ENCODE measurements around the gene EML2. TPM values are rescaled to one million over a fixed set of nuclear protein-coding genes. Genes with fewer than 3 reads are reported as not detected.

Gene EML2
- total RNA-seq, 3 donors from 2014 or later (not counting 1 experiment from before 2014, with no cell fraction given), result 112 to 136 (median 117) TPM

GRCh38 chr19:45576682-45577081, 62.5 kb downstream of the EML2 start:
- ATAC-seq, result no peak
- no peak for DNase-seq
- Histone ChIP-seq H3K27me3 (ENCODE audit: control insufficient read depth, insufficient read depth, low read length) (no peaks in the 10 kb centered on the region), H3K4me1 (ENCODE audit: control insufficient read depth, insufficient read depth, low read length) (no peaks in the 10 kb centered on the region), H3K27ac (ENCODE audit: low read length) (no peak overlapping the region), H3K36me3 (ENCODE audit: control insufficient read depth, insufficient read depth, low read length) (no peaks in the 10 kb centered on the region), H3K9me3 (ENCODE audit: control insufficient read depth, insufficient read depth, low read length) (no peaks in the 10 kb centered on the region), H3K4me3 (ENCODE audit: low read length) (no peak overlapping the region)
- Mint-ChIP-seq H3K4me1 (peaks cover 0 to 15% of the 10 kb centered on the region in 2 donors), H3K36me3 (no peaks in the 10 kb centered on the region), H3K9me3 (no peaks in the 10 kb centered on the region), H3K4me3 (no peak overlapping the region), H3K27me3 (ENCODE audit: low read depth in 2 of 2) (no peaks in the 10 kb centered on the region), H3K27ac (peak overlapping the region in 1 of 2 donors; percentile 6)
- no peak for TF ChIP-seq CTCF (IDR thresholded peaks at IDR 0.05)
- intact Hi-C loops (cut with micrococcal nuclease), result no loop called here
- 69% methylated on average over 2 of the region's 3 CpGs for WGBS (ENCODE audit: insufficient coverage)

- no peak for DNase-seq
- no peak for TF ChIP-seq CTCF (IDR thresholded peaks at IDR 0.05)
- H3K27ac Mint-ChIP-seq, result no peak overlapping the region
- no peak overlapping the region for H3K27ac ChIP-seq (ENCODE audit: low read length)
- no peaks in the 10 kb centered on the region for H3K27me3 Mint-ChIP-seq (ENCODE audit: low read depth in 2 of 2)
- H3K4me3 ChIP-seq (ENCODE audit: low read length), result no peak overlapping the region
- H3K27me3 ChIP-seq (ENCODE audit: control insufficient read depth, insufficient read depth, low read length), result no peaks in the 10 kb centered on the region
- no peaks in the 10 kb centered on the region for H3K4me1 ChIP-seq (ENCODE audit: control insufficient read depth, insufficient read depth, low read length)
- no peaks in the 10 kb centered on the region for H3K36me3 ChIP-seq (ENCODE audit: control insufficient read depth, insufficient read depth, low read length)
- 90% methylated on average over 4 of the region's 5 CpGs for WGBS (ENCODE audit: insufficient coverage)
- peaks cover under 1 to 9% of the 10 kb centered on the region in 2 donors for H3K4me1 Mint-ChIP-seq
- H3K36me3 Mint-ChIP-seq, result no peaks in the 10 kb centered on the region
- ATAC-seq, result no peak
- intact Hi-C loops (cut with micrococcal nuclease), result no loop called here
- H3K9me3 ChIP-seq (ENCODE audit: control insufficient read depth, insufficient read depth, low read length), result no peaks in the 10 kb centered on the region
- no peaks in the 10 kb centered on the region for H3K9me3 Mint-ChIP-seq
- H3K4me3 Mint-ChIP-seq, result no peak overlapping the region
Observed at GRCh38 chr19:45575216-45575615, 64.0 kb downstream of the EML2 start.

- TF ChIP-seq CTCF (IDR thresholded peaks at IDR 0.05), result no peak
- H3K9me3 ChIP-seq (ENCODE audit: control insufficient read depth, insufficient read depth, low read length), result no peaks in the 10 kb centered on the region
- no peak overlapping the region for H3K4me3 ChIP-seq (ENCODE audit: low read length)
- no peaks in the 10 kb centered on the region for H3K9me3 Mint-ChIP-seq
- H3K27ac Mint-ChIP-seq, result no peak overlapping the region
- H3K4me1 Mint-ChIP-seq, result peaks cover 7 to 14% of the 10 kb centered on the region in 2 donors
- no peaks in the 10 kb centered on the region for H3K36me3 ChIP-seq (ENCODE audit: control insufficient read depth, insufficient read depth, low read length)
- H3K27ac ChIP-seq (ENCODE audit: low read length), result no peak overlapping the region
- no peaks in the 10 kb centered on the region for H3K4me1 ChIP-seq (ENCODE audit: control insufficient read depth, insufficient read depth, low read length)
- 84% methylated on average over 4 of the region's 4 CpGs for WGBS (ENCODE audit: insufficient coverage)
- no peaks in the 10 kb centered on the region for H3K27me3 ChIP-seq (ENCODE audit: control insufficient read depth, insufficient read depth, low read length)
- intact Hi-C loops (cut with micrococcal nuclease), result no loop called here
- ATAC-seq (no peak), DNase-seq (no peak)
- no peaks in the 10 kb centered on the region for H3K36me3 Mint-ChIP-seq
- H3K4me3 Mint-ChIP-seq, result no peak overlapping the region
- H3K27me3 Mint-ChIP-seq (ENCODE audit: low read depth in 2 of 2), result no peaks in the 10 kb centered on the region
Observed at GRCh38 chr19:45574526-45574925, 64.7 kb downstream of the EML2 start.

GRCh38 chr19:45571457-45572220, 67.6 kb downstream of the EML2 start:
- H3K9me3 ChIP-seq (ENCODE audit: control insufficient read depth, insufficient read depth, low read length), result no peaks in the 10 kb centered on the region
- Mint-ChIP-seq H3K4me3 (no peak overlapping the region), H3K27ac (no peak overlapping the region), H3K27me3 (ENCODE audit: low read depth in 2 of 2) (no peaks in the 10 kb centered on the region), H3K4me1 (peaks cover 8 to 10% of the 10 kb centered on the region in 2 donors), H3K36me3 (no peaks in the 10 kb centered on the region), H3K9me3 (no peaks in the 10 kb centered on the region)
- no peaks in the 10 kb centered on the region for H3K27me3 ChIP-seq (ENCODE audit: control insufficient read depth, insufficient read depth, low read length)
- no peak for DNase-seq
- no peak for ATAC-seq
- intact Hi-C loops (cut with micrococcal nuclease), result no loop called here
- no peaks in the 10 kb centered on the region for H3K36me3 ChIP-seq (ENCODE audit: control insufficient read depth, insufficient read depth, low read length)
- H3K27ac ChIP-seq (ENCODE audit: low read length), result no peak overlapping the region
- 95% methylated on average over 5 of the region's 8 CpGs for WGBS (ENCODE audit: insufficient coverage)
- TF ChIP-seq CTCF (IDR thresholded peaks at IDR 0.05), result no peak
- H3K4me3 ChIP-seq (ENCODE audit: low read length), result no peak overlapping the region
- H3K4me1 ChIP-seq (ENCODE audit: control insufficient read depth, insufficient read depth, low read length), result no peaks in the 10 kb centered on the region

Measured in natural killer cell (primary cell).